Stimulated activated CD4-positive, alpha-beta T cell treated with anti-CD3 and anti-CD28 coated beads, Interleukin-1b, Interleukin-23, amount 100 ng/mL, for 4 hours (primary cell): ENCODE results near the gene ECSCR.
A peak's percentile ranks its signal among the peaks of the same experiment; 100 is the strongest.
"Not testable (repeated sequence)": the region's sequence is repeated elsewhere in the genome, so short reads cannot be mapped to it uniquely, and the experiment has no call there.

Experiments
- DNase-seq, 2 donors: peaks; one replicate each; pipeline ENCODE4 v3.0.0-alpha.2; 2020; ENCODE audit warnings: low read depth in 2 of 2

ECSCR gene

GRCh38 chr5:139462586-139463276 lies at the start of gene ECSCR:
TSS of gene ECSCR (minus strand) at chr5:139462743. CDS start at chr5:139462670, 73 bp downstream.
- no peak for DNase-seq

GRCh38 chr5:139504722-139505121 lies 42.2 kb upstream of the ECSCR start:
- DNase-seq = not testable (repeated sequence)

GRCh38 chr5:139503879-139504278 lies 41.3 kb upstream of the ECSCR start:
- DNase-seq = not testable (repeated sequence)

GRCh38 chr5:139503036-139503817 lies 40.7 kb upstream of the ECSCR start:
- DNase-seq = not testable (repeated sequence)

- no peak for DNase-seq
Observed at GRCh38 chr5:139501381-139501780, 38.8 kb upstream of the ECSCR start.

- no peak for DNase-seq
Observed at GRCh38 chr5:139495638-139496435, 33.3 kb upstream of the ECSCR start.

GRCh38 chr5:139494832-139495231 lies 32.3 kb upstream of the ECSCR start:
- no peak for DNase-seq

GRCh38 chr5:139494256-139494655 lies 31.7 kb upstream of the ECSCR start:
- DNase-seq = no peak

GRCh38 chr5:139492700-139493192 lies 30.2 kb upstream of the ECSCR start:
- no peak for DNase-seq

- DNase-seq = no peak
Observed at GRCh38 chr5:139488260-139488659, 25.7 kb upstream of the ECSCR start.

GRCh38 chr5:139486201-139486600 lies 23.7 kb upstream of the ECSCR start:
- no peak for DNase-seq

GRCh38 chr5:139482890-139483208 lies 20.3 kb upstream of the ECSCR start:
- not testable (repeated sequence) for DNase-seq

GRCh38 chr5:139482050-139482889 lies 19.7 kb upstream of the ECSCR start, which contains the start of gene STING1:
TSS of gene STING1 (minus strand) at chr5:139482758. CDS start at chr5:139481704, 1,054 bp downstream.
- peak in 1 of 2 donors; percentile 20 for DNase-seq

- no peak for DNase-seq
Observed at GRCh38 chr5:139481580-139482049, 19.1 kb upstream of the ECSCR start.

- no peak for DNase-seq
Observed at GRCh38 chr5:139481122-139481533, 18.6 kb upstream of the ECSCR start.

- DNase-seq = not testable (repeated sequence)
Observed at GRCh38 chr5:139479729-139480128, 17.2 kb upstream of the ECSCR start.

GRCh38 chr5:139478657-139479423 lies 16.3 kb upstream of the ECSCR start:
- DNase-seq = not testable (repeated sequence)

- no peak for DNase-seq
Observed at GRCh38 chr5:139475865-139476617, 13.5 kb upstream of the ECSCR start.
